HG03442 (cell line): ENCODE results near the gene TBC1D4.
"Not testable (repeated sequence)": the region's sequence is repeated elsewhere in the genome, so short reads cannot be mapped to it uniquely, and the experiment has no call there.

ENCODE experiments used
- ATAC-seq: cut with Tn5 transposase; IDR thresholded peaks from one replicate; pipeline ENCODE4 v1.9.1; 2021; ENCODE audit warnings: mild to moderate bottlenecking, moderate library complexity; ENCODE audit not compliant: unreplicated experiment

The TBC1D4 gene

GRCh38 chr13:75295201-75295600 lies 186.8 kb downstream of the TBC1D4 start:
- ATAC-seq = no peak

GRCh38 chr13:75294110-75294509 lies 187.9 kb downstream of the TBC1D4 start:
- ATAC-seq = no peak

GRCh38 chr13:75285310-75285709 lies 196.7 kb downstream of the TBC1D4 start:
- peak; percentile 61 for ATAC-seq

- no peak for ATAC-seq
Measured at GRCh38 chr13:75279834-75280369, 202.1 kb downstream of the TBC1D4 start.

- not testable (repeated sequence) for ATAC-seq
Measured at GRCh38 chr13:75273695-75274094, 208.3 kb downstream of the TBC1D4 start.

- no peak for ATAC-seq
Measured at GRCh38 chr13:75271846-75272245, 210.1 kb downstream of the TBC1D4 start.

GRCh38 chr13:75268481-75268880 lies 213.5 kb downstream of the TBC1D4 start:
- not testable (repeated sequence) for ATAC-seq

GRCh38 chr13:75264611-75265010 lies 217.4 kb downstream of the TBC1D4 start:
- no peak for ATAC-seq

- ATAC-seq = no peak
Measured at GRCh38 chr13:75263741-75264407, 218.1 kb downstream of the TBC1D4 start.

- peak; percentile 71 for ATAC-seq
Measured at GRCh38 chr13:75258159-75258782, 223.7 kb downstream of the TBC1D4 start.

GRCh38 chr13:75256922-75257321 lies 225.0 kb downstream of the TBC1D4 start:
- ATAC-seq = no peak

GRCh38 chr13:75255653-75256052 lies 226.3 kb downstream of the TBC1D4 start:
- no peak for ATAC-seq

- no peak for ATAC-seq
Measured at GRCh38 chr13:75255147-75255546, 226.8 kb downstream of the TBC1D4 start.

- no peak for ATAC-seq
Measured at GRCh38 chr13:75251188-75251587, 230.8 kb downstream of the TBC1D4 start.

GRCh38 chr13:75250526-75251178 lies 231.3 kb downstream of the TBC1D4 start:
- ATAC-seq = no peak

GRCh38 chr13:75245578-75245977 lies 236.4 kb downstream of the TBC1D4 start:
- not testable (repeated sequence) for ATAC-seq

GRCh38 chr13:75240240-75240639 lies 241.7 kb downstream of the TBC1D4 start:
- not testable (repeated sequence) for ATAC-seq

- ATAC-seq = no peak
Measured at GRCh38 chr13:75236774-75237173, 245.2 kb downstream of the TBC1D4 start.
